ENCODE results near the gene LTB. TPM values are rescaled to one million over a fixed set of nuclear protein-coding genes. Genes with fewer than 3 reads are reported as not detected.

The LTB gene
- total RNA-seq, 1 experiment from 2014 or later, result not detected

DNA sequence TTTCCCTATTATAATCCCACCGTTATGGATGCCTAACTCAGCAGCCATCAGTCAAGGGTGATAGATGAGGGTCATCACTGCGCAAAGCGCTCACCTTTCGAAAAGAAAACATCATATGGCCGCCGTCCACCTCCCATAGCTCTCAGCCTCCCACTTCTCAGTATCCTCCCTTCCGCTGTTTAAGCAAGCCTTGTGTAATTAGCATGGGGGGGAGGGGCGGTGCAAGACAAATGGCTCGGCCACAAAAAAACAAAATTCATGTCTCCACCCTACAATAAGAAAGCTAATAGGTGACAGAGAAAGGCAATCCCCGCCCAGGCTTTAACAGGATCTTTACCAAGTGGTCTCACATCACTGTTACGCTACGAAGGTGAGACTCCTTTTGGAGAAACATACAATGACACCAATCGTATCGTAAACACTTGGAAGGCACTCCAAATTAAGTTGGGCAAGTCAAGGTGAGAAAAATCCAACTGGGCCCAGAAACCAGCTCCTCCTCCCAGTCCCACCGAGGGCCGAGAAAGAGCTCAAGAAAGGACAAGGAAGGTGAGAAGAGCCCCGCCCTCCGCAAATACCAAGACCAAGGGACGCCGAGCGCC lies 41.1 kb downstream of the LTB start:
- H3K14ac ChIP-seq (ENCODE audit: insufficient read depth, low read length), result peak overlapping the region; percentile 64
- peaks cover 5% of the 10 kb centered on the region for H3K23me2 ChIP-seq (ENCODE audit: insufficient read length, low read depth, low read length, poor library complexity, severe bottlenecking)
- Mint-ChIP-seq H3K4me3 (peak overlapping the region; percentile 98 to 99), H3K27me3 (ENCODE audit: low read depth) (no peaks in the 10 kb centered on the region), H3K27ac (peak overlapping the region; percentile 99 to 100 (median 100)), H3K4me1 (peaks cover 42 to 45% of the 10 kb centered on the region in 2 experiments), H3K9me3 (no peaks in the 10 kb centered on the region; a peak in 1 of 5 replicates), H3K36me3 (ENCODE audit: insufficient read depth in 1 of 3, low read depth in 3 of 3) (peaks cover 46 to 54% (median 53%) of the 10 kb centered on the region in 3 experiments)
- no peak overlapping the region for H3K23ac ChIP-seq (ENCODE audit: insufficient read length, low read depth, low read length)
- H3K79me2 ChIP-seq (ENCODE audit: insufficient read depth, low read length), result peaks cover 31% of the 10 kb centered on the region
- peaks cover 5% of the 10 kb centered on the region for H3K79me1 ChIP-seq (ENCODE audit: insufficient read depth, low read depth, low read length, poor library complexity, severe bottlenecking)
- peak overlapping the region; percentile 59 for H3K4me2 ChIP-seq (ENCODE audit: insufficient read depth, insufficient read length, low read length)
- H2BK12ac ChIP-seq (ENCODE audit: insufficient read length, low read depth, low read length), result no peak overlapping the region
- no CpG with 5 or more reads among the region's 21 CpGs for WGBS (ENCODE audit: extremely low coverage, insufficient read length, low lambda C conversion rate)
- peak overlapping the region; percentile 100 for H3K9ac ChIP-seq (ENCODE audit: extremely low read depth, insufficient read length, low read length)
- no peaks in the 10 kb centered on the region for H3K27me3 ChIP-seq (ENCODE audit: insufficient read depth, low read length)
- peak overlapping the region; percentile 96 for H3K27ac ChIP-seq (ENCODE audit: insufficient read length, low read depth, low read length)
- peak overlapping the region; percentile 56 for H2AK5ac ChIP-seq (ENCODE audit: insufficient read length, low read length)
- H4K8ac ChIP-seq (replicated peaks; ENCODE audit: insufficient read length, low read depth, low read length), result peak overlapping the region; percentile 85
- peak overlapping the region; percentile 9 for H4K91ac ChIP-seq (ENCODE audit: insufficient read length, low read depth, low read length)
- H2BK15ac ChIP-seq (ENCODE audit: low read depth, low read length), result no peak overlapping the region
- H2BK20ac ChIP-seq (ENCODE audit: low read depth, low read length, poor library complexity, severe bottlenecking), result no peak overlapping the region
- peak overlapping the region; percentile 87 for H2BK120ac ChIP-seq (ENCODE audit: low read depth, low read length, poor library complexity, severe bottlenecking)
- DNase-seq, result no peak
- H2BK5ac ChIP-seq (ENCODE audit: insufficient read length, low read length), result peak overlapping the region; percentile 100
- peak overlapping the region; percentile 91 for H3T11ph ChIP-seq (ENCODE audit: low read length)
- H3K9me3 ChIP-seq (ENCODE audit: control insufficient read depth, low read depth, low read length), result no peaks in the 10 kb centered on the region
- TF ChIP-seq, protein P1, sequence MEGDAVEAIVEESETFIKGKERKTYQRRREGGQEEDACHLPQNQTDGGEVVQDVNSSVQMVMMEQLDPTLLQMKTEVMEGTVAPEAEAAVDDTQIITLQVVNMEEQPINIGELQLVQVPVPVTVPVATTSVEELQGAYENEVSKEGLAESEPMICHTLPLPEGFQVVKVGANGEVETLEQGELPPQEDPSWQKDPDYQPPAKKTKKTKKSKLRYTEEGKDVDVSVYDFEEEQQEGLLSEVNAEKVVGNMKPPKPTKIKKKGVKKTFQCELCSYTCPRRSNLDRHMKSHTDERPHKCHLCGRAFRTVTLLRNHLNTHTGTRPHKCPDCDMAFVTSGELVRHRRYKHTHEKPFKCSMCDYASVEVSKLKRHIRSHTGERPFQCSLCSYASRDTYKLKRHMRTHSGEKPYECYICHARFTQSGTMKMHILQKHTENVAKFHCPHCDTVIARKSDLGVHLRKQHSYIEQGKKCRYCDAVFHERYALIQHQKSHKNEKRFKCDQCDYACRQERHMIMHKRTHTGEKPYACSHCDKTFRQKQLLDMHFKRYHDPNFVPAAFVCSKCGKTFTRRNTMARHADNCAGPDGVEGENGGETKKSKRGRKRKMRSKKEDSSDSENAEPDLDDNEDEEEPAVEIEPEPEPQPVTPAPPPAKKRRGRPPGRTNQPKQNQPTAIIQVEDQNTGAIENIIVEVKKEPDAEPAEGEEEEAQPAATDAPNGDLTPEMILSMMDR (conservative IDR thresholded peaks at IDR 0.05), result no peak
- no peak overlapping the region for H2AFZ ChIP-seq (ENCODE audit: low read length)
- H4K5ac ChIP-seq (ENCODE audit: insufficient read length, low read depth, low read length), result peak overlapping the region; percentile 99
- peak overlapping the region; percentile 88; the same call in 1 of the 2 replicates for H3K4ac ChIP-seq (ENCODE audit: low read depth, low read length)
- H3K56ac ChIP-seq (ENCODE audit: insufficient read length, low read depth, low read length), result peak overlapping the region; percentile 80
- H3K18ac ChIP-seq (ENCODE audit: insufficient read length, low read depth, low read length), result peak overlapping the region; percentile 96
- H4K20me1 ChIP-seq (ENCODE audit: control insufficient read depth, insufficient read depth, insufficient read length), result no peaks in the 10 kb centered on the region
- H3K4me1 ChIP-seq (ENCODE audit: insufficient read depth, low read length), result peaks cover 2% of the 10 kb centered on the region; the same call in 1 of the 2 replicates
